ENCODE results near the gene UBL4B. TPM values are rescaled to one million over a fixed set of nuclear protein-coding genes. Genes with fewer than 3 reads are reported as not detected.

UBL4B gene
- total and polyA plus RNA-seq, 12 donors, result not detected

DNA sequence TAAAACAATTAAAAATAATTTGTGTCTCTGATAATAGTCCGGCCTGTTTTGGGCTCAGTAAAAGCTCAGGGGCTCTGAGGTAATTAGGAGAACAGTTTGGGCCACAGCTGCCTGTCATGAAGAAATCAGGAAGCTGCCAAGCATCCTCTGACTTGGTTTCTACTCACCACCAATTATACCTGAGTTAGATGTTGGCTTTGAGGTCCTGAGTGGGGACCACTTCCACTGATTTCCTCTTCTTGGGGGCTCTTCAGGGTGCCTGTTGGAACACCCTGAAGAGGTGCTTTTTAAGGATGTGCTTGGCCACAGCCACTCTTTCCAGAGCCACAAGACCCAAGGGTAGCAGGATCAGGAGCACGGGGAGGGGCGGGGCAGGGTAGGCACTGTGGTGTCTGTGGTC is 48.9 kb downstream of the UBL4B start:
- Histone ChIP-seq H3K4me1 (peaks cover 0 to 10% (median 0%) of the 10 kb centered on the region in 9 donors), H3K4me3 (no peak overlapping the region), H3K36me3 (no peaks in the 10 kb centered on the region), H3K27me3 (peaks cover 0 to 19% (median 13%) of the 10 kb centered on the region in 7 donors), H3K27ac (no peak overlapping the region), H3K9me3 (no peaks in the 10 kb centered on the region)
- TF ChIP-seq CTCF (IDR thresholded peaks at IDR 0.05), result no peak
- 85 to 96% methylated on average over 3 of the region's 3 CpGs for WGBS, 2 donors
- DNase-seq, result no peak
- intact Hi-C loops (cut with DNase I), result no loop called here
- ATAC-seq, result no peak

- WGBS, 2 donors, result 77 to 84% methylated on average over 11 of the region's 11 CpGs
- ATAC-seq, result no peak
- intact Hi-C loops (cut with DNase I), result no loop called here
- DNase-seq, result no peak
- Histone ChIP-seq H3K9me3 (no peaks in the 10 kb centered on the region), H3K27me3 (peaks cover 0 to 16% (median 9%) of the 10 kb centered on the region in 7 donors), H3K27ac (no peak overlapping the region), H3K4me1 (peaks cover 0 to 10% (median 0%) of the 10 kb centered on the region in 9 donors), H3K36me3 (no peaks in the 10 kb centered on the region), H3K4me3 (no peak overlapping the region)
- no peak for TF ChIP-seq CTCF (IDR thresholded peaks at IDR 0.05)
Measured at GRCh38 chr1:110161849-110162248, 49.6 kb downstream of the UBL4B start.

Other genes starting within 250 kb of the UBL4B start
- gene CSF1, start 201.6 kb upstream of the UBL4B start, total RNA-seq, result 10 to 100 TPM in 6 of 10 donors, 1 to 10 TPM in 4; 6.3 to 26.2 (median 12.3) TPM
- gene CSF1, start 201.6 kb upstream of the UBL4B start, polyA plus RNA-seq, result 10 to 100 TPM; 11.5 to 15.1 TPM
- 10 to 100 TPM; 39.2 to 58.9 (median 48.7) TPM for gene AHCYL1, start 127.7 kb upstream of the UBL4B start, total RNA-seq
- gene AHCYL1, start 127.7 kb upstream of the UBL4B start, polyA plus RNA-seq, result 10 to 100 TPM; 21.9 to 24.2 TPM
- 10 to 100 TPM; 13.9 to 23.2 (median 18.9) TPM for gene STRIP1, start 77.8 kb upstream of the UBL4B start, total RNA-seq
- gene STRIP1, start 77.8 kb upstream of the UBL4B start, polyA plus RNA-seq, result 10 to 100 TPM; 10.3 to 12.3 TPM
- not detected for gene ALX3, start 41.8 kb upstream of the UBL4B start, total RNA-seq
- gene ALX3, start 41.8 kb upstream of the UBL4B start, polyA plus RNA-seq, result under 1 TPM in 1 of 2 donors, not detected in 1; 0.04 TPM
- gene SLC6A17, start 38.1 kb downstream of the UBL4B start, total RNA-seq, result under 1 TPM in 7 of 10 donors, not detected in 3; 0.06 to 0.45 (median 0.19) TPM
- under 1 TPM in 1 of 2 donors, not detected in 1; 0.09 TPM for gene SLC6A17, start 38.1 kb downstream of the UBL4B start, polyA plus RNA-seq
- 10 to 100 TPM in 4 of 10 donors, 1 to 10 TPM in 6; 2.6 to 13.8 (median 6.1) TPM for gene KCNC4, start 97.9 kb downstream of the UBL4B start, total RNA-seq
- gene KCNC4, start 97.9 kb downstream of the UBL4B start, polyA plus RNA-seq, result 1 to 10 TPM; 2.2 to 3.0 TPM
- 10 to 100 TPM; 15.4 to 22.3 (median 19.4) TPM for gene RBM15, start 226.9 kb downstream of the UBL4B start, total RNA-seq
- 1 to 10 TPM; 1.4 to 5.9 TPM for gene RBM15, start 226.9 kb downstream of the UBL4B start, polyA plus RNA-seq

All from heart right ventricle (tissue), 16 donors.